OCI-LY7 (cell line): Measurements from ENCODE around the gene MORN5. TPM values are rescaled to one million over a fixed set of nuclear protein-coding genes. Genes with fewer than 3 reads are reported as not detected.

Experiments
- BruUV-seq: library from RNA; stranded (reverse); fragments of 400-500 nt; replicated peaks from 2 replicates; lab custom pipeline; 2021; lab: Mats Ljungman, UMichigan
- CTCF ChIA-PET: fragments of 300-600 bp; sonication (Branson Sonifier 250); formaldehyde crosslinking; loops from one replicate; lab custom pipeline; 2022; ENCODE audit warnings: antibody characterized with exemption; ENCODE audit not compliant: unreplicated experiment; lab: Charles Lee
- POLR2A ChIA-PET: fragments of 300-600 bp; sonication (Branson Sonifier 250); formaldehyde crosslinking; loops from one replicate; lab custom pipeline; 2022; ENCODE audit warnings: antibody characterized with exemption; lab: Charles Lee
- DNase-seq: peaks from one replicate; pipeline ENCODE4 v3.0.0-alpha.2; 2015; ENCODE audit warnings: low spot score
- H2AFZ ChIP-seq: fragments of 200-600 bp; sonication (generic), shearing (Covaris generic); 2 replicates; pipeline ENCODE4 v1.6.1; 2014; ENCODE audit warnings: mild to moderate bottlenecking, antibody characterized with exemption, low read length, moderate library complexity
- H3K27ac ChIP-seq: fragments of 200-600 bp; sonication (generic); 2 replicates; pipeline ENCODE4 v1.5.1; 2014; ENCODE audit warnings: mixed run types, low read depth, mild to moderate bottlenecking, moderate library complexity, low read length, inconsistent platforms; ENCODE audit not compliant: poor library complexity, severe bottlenecking
- H3K36me3 ChIP-seq: fragments of 200-600 bp; sonication (generic); 2 replicates; pipeline ENCODE4 v1.6.1; 2014; ENCODE audit warnings: mild to moderate bottlenecking, antibody characterized with exemption, low read length, moderate library complexity, mixed read lengths; ENCODE audit not compliant: insufficient read depth
- H3K4me1 ChIP-seq: fragments of 200-600 bp; sonication (generic); 2 replicates; pipeline ENCODE4 v1.5.1; 2014; ENCODE audit warnings: mild to moderate bottlenecking, low read length; ENCODE audit not compliant: insufficient read depth, poor library complexity, severe bottlenecking
- H3K4me2 ChIP-seq: fragments of 200-600 bp; sonication (generic); 2 replicates; pipeline ENCODE4 v1.6.1; 2014; ENCODE audit warnings: mild to moderate bottlenecking, low read length
- H3K4me3 ChIP-seq: fragments of 200-600 bp; sonication (generic); 2 replicates; pipeline ENCODE4 v1.5.1; 2014; ENCODE audit warnings: mild to moderate bottlenecking, low read depth, low read length; ENCODE audit not compliant: poor library complexity, severe bottlenecking
- H3K79me2 ChIP-seq: fragments of 200-600 bp; sonication (generic); 2 replicates; pipeline ENCODE4 v1.6.1; 2016; ENCODE audit warnings: low read depth, mild to moderate bottlenecking, low read length, moderate library complexity, mixed read lengths; ENCODE audit not compliant: insufficient read depth
- H3K9me2 ChIP-seq: fragments of 200-600 bp; sonication (generic); 2 replicates; pipeline ENCODE4 v1.6.1; 2016; ENCODE audit warnings: mild to moderate bottlenecking, low read length, mixed read lengths; ENCODE audit not compliant: insufficient read depth
- H3K9me3 ChIP-seq: fragments of 200-600 bp; sonication (generic); 2 replicates; pipeline ENCODE4 v1.6.1; 2014; ENCODE audit warnings: mild to moderate bottlenecking, mixed run types, low read length, mixed read lengths
- H4K20me1 ChIP-seq: fragments of 200-600 bp; sonication (generic); 2 replicates; pipeline ENCODE4 v1.6.1; 2014; ENCODE audit warnings: mild to moderate bottlenecking, antibody characterized with exemption, low read length, moderate library complexity, mixed read lengths; ENCODE audit not compliant: insufficient read depth
- EZH2phosphoT487 ChIP-seq: fragments of 200-600 bp; sonication (generic); IDR thresholded peaks from 2 replicates; pipeline ENCODE4 v1.6.1; 2018; ENCODE audit warnings: low read depth, borderline replicate concordance, mild to moderate bottlenecking, mixed run types, antibody characterized with exemption, low read length, moderate library complexity, mixed read lengths
- intact Hi-C: fragments of 100-400 bp; cut with micrococcal nuclease; formaldehyde crosslinking; loops from one replicate; pipeline ENCODE4 v1.10.0; 2022; ENCODE audit not compliant: unreplicated experiment
- total RNA-seq, 2 experiments: library from RNA; depleted of rRNA in 1 of 2; stranded (reverse); fragments of >200 nt in 1 of 2; shearing (Covaris generic) in 1 of 2; gene quantifications; 2 replicates each; pipeline ENCODE4 v1.2.3, GENCODE V29; 2014 to 2022
- TF ChIP-seq, protein P1 (sequence below): fragments of 200-600 bp; sonication (generic); conservative IDR thresholded peaks from 2 replicates; pipeline ENCODE4 v1.5.1; 2014; ENCODE audit warnings: mild to moderate bottlenecking, antibody characterized with exemption, low read length, moderate library complexity, mixed read lengths

Gene MORN5
- total RNA-seq, 2 experiments from 2014 or later = not detected

DNA sequence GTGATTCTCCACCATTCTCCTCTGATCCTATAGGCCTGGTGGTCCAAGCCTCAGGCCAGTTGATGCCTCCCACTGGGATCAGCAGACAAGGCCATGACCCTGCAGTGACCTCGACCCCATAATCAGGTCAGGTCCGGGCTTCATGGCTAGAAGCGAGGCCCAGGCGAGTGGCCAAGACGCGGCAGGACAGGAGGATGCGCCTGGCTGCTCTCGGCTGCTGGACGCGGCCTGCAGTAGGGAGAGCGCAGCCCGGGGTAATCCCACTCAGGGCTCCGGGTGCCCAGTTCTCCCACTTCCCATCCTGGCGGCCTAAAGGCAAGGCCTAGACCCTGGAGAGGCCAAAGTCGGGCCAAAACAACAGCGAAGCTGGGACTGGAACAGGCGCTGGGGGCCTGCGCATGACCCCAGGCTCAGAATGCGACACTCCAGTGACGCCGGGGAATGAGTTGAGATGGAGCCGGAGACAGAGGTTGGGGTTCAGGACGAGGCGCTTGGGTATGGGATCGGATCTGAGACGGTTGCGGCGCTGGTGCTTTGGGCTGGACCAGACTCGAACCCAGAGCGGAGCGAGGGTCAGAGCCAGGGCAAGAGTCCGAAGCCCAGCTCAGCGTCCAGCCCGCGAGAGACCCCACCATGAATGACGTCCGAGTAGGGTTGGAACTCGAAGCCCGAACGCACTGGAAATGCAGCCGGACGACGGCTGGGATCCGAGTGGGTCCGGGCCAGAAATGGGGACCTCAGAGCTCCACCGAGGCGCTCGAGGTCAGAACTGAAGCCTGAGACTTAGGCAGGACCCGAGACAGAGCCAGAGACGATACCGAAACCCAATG lies 65.8 kb downstream of the MORN5 start:
- ChIA-PET POLR2A (no interaction called here), CTCF (no interaction called here)
- Histone ChIP-seq H3K9me3 (no peaks in the 10 kb centered on the region), H4K20me1 (no peaks in the 10 kb centered on the region), H3K9me2 (no peaks in the 10 kb centered on the region), H3K79me2 (no peaks in the 10 kb centered on the region), H3K36me3 (no peaks in the 10 kb centered on the region), H2AFZ (no peak overlapping the region), H3K27ac (no peak overlapping the region), H3K4me1 (no peaks in the 10 kb centered on the region), H3K4me2 (no peak overlapping the region), H3K4me3 (no peak overlapping the region)
- BruUV-seq = no TSS peak
- TF ChIP-seq EZH2phosphoT487 = no peak
- TF ChIP-seq, protein P1, sequence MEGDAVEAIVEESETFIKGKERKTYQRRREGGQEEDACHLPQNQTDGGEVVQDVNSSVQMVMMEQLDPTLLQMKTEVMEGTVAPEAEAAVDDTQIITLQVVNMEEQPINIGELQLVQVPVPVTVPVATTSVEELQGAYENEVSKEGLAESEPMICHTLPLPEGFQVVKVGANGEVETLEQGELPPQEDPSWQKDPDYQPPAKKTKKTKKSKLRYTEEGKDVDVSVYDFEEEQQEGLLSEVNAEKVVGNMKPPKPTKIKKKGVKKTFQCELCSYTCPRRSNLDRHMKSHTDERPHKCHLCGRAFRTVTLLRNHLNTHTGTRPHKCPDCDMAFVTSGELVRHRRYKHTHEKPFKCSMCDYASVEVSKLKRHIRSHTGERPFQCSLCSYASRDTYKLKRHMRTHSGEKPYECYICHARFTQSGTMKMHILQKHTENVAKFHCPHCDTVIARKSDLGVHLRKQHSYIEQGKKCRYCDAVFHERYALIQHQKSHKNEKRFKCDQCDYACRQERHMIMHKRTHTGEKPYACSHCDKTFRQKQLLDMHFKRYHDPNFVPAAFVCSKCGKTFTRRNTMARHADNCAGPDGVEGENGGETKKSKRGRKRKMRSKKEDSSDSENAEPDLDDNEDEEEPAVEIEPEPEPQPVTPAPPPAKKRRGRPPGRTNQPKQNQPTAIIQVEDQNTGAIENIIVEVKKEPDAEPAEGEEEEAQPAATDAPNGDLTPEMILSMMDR = no peak
- no peak for DNase-seq
- intact Hi-C loops = no loop called here

DNA sequence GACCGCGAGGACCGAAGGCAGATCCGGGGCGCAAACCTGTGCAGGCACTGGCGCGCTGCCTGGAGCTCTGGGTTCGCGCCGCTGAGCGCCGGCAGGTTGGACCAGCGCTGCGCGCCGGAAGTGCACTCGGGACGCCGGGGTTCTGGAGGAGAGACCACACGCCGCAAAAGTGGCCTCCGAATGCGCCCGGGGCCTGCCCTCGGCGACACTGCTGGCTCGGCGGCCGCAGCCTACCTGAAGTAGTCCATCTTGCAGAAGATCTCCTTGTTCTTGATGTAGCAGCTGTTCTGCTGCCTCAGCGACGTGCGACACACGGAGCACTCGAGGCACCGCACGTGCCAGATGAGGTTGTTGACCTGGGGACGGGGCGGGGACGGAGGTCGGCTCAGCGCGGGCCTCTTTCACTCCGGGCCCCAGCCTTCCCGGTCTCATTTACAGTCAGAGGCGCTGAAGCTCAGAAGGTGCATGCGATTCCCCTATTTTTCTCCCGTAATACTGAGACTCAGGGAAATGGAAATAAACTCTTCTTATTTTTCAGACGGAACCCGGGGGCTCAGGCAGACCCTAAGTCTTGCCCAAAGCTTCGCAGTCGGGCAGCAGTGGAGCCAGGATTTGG lies 66.5 kb downstream of the MORN5 start:
- no peaks in the 10 kb centered on the region for H3K9me2 ChIP-seq
- POLR2A ChIA-PET = no interaction called here
- H2AFZ ChIP-seq = no peak overlapping the region
- TF ChIP-seq, protein P1 = no peak
- no peak for TF ChIP-seq EZH2phosphoT487
- H3K27ac ChIP-seq = no peak overlapping the region
- no peaks in the 10 kb centered on the region for H3K79me2 ChIP-seq
- no peaks in the 10 kb centered on the region for H3K36me3 ChIP-seq
- CTCF ChIA-PET = no interaction called here
- intact Hi-C loops = no loop called here
- DNase-seq = no peak
- BruUV-seq = no TSS peak
- no peaks in the 10 kb centered on the region for H3K4me1 ChIP-seq
- no peaks in the 10 kb centered on the region for H4K20me1 ChIP-seq
- H3K4me2 ChIP-seq = no peak overlapping the region
- H3K4me3 ChIP-seq = no peak overlapping the region
- H3K9me3 ChIP-seq = no peaks in the 10 kb centered on the region
